HG03432 (cell line): ENCODE data around the gene SLC32A1.
A peak's percentile ranks its signal among the peaks of the same experiment; 100 is the strongest.

ENCODE experiments used
- ATAC-seq: cut with Tn5 transposase; IDR thresholded peaks from one replicate; pipeline ENCODE4 v1.9.1; 2021; ENCODE audit warnings: mild to moderate bottlenecking, moderate library complexity; ENCODE audit not compliant: unreplicated experiment

SLC32A1 gene

DNA sequence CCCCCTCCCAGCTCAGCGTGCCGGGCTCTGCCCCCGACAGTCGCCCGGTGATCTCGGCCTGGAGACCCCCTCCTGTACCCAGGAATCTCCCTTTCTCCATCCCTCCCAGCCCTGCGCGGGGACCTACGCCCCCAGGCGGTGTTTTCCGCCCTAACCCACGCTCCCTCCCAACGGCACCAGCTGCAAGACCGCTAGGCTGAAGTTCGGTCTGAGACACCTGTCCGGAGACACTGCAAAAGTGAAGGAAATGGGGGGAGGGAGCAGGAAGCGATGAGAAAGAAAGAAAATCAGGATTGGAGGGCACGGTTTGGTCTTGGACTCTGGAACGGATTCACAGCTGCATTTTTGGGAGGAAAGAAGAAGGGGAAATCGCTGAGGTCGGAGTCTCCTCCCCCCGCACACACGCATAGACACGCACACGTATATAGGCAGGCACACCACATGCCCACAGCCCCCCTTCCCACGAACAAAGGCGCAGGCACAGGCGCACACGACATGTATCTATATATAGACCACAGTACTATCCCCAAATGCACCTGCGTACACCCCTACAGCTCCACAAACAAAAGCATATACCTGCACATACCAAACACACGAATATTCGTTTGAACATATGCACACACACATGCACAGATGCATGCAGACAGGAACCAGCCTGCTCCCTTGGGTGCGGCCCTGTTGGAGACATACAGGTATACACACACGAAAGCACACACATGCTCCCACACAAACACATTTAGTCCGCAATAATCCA lies 1.0 kb downstream of the SLC32A1 start:
- ATAC-seq, result no peak

DNA sequence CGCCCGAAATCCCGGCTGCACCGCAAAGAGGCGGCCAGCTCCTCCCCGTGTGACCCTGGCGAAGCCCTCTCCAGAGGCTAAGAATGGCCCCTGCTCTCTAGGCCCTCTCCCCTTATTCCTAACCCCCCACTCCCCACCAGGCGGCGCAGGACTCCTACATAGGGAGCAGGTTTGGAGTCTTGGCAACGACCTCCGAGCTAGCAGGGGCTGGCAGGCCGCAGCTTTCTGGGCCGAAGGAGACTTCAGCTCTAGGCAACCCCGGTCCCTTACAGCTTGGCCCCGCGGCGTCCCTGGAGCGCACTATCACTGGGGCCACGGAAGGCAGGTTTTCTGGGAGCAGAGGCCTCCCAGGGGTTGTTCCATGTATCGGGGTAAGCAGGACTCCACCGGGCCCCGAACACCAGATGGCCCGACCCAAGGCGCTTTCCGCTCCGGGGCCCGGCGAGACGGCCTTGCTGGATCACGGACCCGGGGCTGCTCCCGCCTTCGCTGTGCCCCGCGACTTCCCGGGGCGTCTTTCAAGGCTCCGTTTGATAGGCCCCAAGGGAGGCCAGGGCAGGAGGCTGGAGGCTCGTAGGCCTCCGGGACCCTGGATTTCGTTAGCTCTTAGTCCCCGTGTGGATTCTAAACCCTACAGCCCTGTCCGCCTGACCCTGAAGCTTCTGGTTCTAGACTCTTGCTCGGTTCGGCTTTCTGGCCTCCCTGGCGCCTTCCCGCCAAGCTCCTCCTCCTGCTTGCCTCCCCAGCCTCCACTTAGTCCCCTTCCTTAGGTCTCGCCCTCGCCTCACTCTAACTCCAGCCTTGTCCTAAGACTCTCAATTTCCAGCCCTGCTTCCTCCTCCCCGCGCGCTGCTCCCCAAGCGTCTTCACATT lies 1.9 kb downstream of the SLC32A1 start:
- ATAC-seq, result no peak

DNA sequence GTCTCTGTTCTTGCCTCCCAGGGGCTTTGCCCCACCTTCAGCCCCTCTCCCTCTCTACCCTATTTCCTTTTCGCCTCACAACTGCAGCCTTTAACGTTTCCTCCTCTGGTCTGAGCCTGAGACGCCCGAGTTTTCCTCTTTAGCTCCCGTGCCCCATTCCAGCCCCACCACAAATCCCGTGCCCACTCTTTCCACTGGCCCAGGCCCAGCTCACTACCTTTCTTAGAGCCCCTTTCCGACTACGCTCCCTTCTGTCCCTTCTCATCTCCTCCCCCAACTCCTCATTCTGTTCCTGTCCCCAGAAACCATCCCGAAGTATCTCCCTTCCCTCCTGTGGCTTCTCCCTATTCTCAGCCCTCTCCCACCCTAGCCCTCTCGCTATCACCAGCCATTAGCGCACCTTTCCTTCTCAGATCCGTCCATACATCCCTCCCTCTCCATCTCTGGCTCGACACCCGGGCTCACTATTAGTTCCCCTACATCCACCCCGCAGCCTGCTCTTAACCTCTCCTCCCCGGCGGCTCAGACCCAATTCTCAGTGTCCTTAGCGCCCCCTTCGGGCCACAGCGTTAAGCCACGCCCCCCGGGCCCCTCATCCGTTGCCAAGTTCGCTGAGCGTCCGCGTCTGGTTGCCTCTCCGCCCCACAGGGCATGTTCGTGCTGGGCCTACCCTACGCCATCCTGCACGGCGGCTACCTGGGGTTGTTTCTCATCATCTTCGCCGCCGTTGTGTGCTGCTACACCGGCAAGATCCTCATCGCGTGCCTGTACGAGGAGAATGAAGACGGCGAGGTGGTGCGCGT lies 2.7 kb downstream of the SLC32A1 start:
- no peak for ATAC-seq

DNA sequence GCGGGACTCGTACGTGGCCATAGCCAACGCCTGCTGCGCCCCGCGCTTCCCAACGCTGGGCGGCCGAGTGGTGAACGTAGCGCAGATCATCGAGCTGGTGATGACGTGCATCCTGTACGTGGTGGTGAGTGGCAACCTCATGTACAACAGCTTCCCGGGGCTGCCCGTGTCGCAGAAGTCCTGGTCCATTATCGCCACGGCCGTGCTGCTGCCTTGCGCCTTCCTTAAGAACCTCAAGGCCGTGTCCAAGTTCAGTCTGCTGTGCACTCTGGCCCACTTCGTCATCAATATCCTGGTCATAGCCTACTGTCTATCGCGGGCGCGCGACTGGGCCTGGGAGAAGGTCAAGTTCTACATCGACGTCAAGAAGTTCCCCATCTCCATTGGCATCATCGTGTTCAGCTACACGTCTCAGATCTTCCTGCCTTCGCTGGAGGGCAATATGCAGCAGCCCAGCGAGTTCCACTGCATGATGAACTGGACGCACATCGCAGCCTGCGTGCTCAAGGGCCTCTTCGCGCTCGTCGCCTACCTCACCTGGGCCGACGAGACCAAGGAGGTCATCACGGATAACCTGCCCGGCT lies 3.4 kb downstream of the SLC32A1 start:
- no peak for ATAC-seq

DNA sequence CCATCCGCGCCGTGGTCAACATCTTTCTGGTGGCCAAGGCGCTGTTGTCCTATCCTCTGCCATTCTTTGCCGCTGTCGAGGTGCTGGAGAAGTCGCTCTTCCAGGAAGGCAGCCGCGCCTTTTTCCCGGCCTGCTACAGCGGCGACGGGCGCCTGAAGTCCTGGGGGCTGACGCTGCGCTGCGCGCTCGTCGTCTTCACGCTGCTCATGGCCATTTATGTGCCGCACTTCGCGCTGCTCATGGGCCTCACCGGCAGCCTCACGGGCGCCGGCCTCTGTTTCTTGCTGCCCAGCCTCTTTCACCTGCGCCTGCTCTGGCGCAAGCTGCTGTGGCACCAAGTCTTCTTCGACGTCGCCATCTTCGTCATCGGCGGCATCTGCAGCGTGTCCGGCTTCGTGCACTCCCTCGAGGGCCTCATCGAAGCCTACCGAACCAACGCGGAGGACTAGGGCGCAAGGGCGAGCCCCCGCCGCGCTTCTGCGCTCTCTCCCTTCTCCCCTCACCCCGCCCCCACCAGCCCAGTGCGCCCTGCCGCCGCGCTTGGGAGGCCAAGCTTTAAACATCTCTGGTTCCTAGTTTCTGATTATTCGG lies 4.0 kb downstream of the SLC32A1 start:
- no peak for ATAC-seq

DNA sequence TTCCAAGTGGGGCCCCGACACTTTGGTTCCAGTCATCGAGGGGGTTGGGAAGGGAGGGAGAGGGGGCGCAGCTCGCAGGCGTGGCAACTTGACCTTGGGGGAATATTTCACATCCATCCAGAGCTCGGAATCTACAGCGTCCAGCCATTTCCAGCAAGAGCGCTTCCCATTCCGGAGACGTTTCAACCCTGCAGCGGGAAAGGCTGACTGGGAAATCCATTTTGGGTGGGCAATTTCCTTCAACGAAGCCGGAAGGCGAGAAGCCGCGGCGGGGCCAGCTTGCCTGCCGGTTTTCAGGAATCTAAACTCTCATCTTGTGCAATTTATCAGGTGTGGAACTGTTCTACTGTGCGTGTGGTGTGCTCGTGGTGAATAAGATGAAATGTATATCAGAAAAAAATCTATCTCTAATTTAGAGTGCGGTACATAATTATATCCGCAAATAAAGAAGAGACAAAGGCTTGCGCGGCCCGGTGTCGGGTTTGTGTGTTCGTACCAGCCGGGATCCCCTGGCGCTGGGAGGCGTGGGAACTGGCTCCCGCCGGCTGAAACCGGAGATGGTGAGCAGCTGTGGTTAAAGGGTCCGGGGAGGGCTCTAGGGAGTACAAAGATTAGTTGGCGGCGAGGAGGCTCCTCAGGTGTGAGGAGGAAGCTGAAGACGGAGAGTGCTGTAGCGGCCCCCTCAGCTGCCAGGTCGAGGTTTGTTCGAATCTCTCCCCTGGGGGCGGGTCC lies 4.8 kb downstream of the SLC32A1 start:
- ATAC-seq, result no peak

DNA sequence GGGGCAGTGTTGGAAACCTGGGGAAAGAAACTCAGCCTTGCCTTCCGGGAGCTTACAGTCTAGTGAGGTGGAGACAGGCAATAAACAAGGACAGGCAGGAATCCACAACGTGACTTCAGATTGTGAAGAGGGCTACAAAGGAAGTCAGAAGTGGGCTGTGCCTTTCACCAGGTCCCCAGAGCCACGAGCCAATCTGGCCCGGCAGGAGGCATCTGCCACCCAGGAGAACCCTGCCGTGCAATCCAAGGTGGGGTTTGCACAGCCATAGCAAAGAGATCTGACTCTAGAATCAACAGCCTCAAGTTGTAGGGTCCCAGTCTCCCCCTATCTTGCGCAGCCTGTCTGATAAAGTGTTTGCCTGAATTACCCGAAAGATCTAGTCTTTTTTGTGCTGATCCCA lies 5.5 kb downstream of the SLC32A1 start:
- no peak for ATAC-seq

DNA sequence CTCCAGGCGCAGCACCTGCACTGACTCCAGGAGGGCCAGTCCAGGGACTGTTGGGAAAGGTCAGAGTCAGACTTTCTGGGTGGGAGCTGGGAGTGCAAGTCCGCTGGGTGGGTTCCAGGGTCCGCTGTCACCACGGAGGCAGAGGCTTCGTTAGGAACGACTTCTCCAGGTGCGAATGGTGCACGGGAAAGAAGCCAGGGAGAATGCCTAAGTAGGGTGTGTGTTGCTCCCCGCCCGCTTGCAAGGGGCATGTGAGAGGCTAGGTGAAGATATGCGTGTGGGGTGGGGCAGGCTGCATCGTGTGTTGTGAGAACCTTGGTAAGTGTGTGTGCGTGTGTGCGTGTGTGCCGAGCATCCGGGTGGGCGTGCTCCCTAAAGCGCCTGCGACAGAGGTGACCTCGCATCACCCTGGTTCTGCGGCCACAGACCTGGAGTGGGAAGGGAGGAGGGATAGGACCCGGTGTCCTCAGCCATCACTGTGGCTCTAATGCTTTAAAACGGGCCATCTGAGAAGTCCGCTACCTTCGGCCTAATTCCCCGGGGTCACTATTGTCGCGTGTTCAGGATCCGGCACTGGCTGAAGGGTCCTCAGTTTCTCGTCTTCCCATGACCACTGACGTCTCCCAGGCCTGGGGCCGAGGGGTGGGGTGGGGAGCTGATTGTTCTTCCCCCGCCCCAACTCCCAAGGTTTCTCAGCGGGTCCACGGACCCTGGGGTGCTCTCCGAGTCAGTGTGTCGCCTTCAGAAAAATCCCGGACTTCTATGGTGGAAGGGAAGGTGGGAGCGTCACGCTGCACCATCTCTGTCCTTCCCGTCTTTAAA lies 6.1 kb downstream of the SLC32A1 start:
- no peak for ATAC-seq

DNA sequence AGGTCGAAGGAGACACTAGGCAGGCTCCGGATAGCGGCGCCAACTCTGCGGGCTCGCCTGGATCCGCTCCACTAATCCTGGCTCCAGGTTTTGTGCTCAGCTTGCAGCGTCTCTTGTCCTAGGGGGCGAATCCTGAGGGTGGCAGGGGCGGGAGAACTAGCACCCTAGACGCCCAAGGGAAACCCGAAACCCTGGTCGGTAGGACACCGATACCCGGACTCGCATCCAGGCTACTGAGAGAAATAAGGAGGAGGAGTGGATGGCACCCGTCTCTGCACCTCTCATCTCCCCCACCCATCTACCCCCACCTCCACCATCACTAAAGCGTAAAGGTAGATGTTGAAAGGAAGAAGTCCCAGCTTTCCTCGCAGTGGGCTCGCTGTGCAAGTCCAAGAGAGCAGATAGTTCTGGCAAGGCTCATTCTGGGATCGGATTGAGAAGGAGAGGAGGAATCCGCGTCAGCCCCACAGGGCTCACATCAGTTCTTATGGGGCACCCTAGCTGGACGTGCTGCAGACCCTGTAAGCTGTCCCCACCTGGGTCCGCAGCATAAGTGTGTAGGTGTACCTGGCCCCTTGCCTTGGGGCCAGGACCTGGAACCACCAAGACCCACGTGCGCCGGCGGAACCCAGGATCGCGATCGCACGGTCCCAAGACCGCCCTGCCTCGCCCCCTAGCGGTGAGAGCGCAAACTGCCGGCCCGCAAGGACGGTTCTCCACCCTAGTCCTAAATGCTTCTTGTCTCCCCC lies 6.9 kb downstream of the SLC32A1 start:
- ATAC-seq, result peak; percentile 71

DNA sequence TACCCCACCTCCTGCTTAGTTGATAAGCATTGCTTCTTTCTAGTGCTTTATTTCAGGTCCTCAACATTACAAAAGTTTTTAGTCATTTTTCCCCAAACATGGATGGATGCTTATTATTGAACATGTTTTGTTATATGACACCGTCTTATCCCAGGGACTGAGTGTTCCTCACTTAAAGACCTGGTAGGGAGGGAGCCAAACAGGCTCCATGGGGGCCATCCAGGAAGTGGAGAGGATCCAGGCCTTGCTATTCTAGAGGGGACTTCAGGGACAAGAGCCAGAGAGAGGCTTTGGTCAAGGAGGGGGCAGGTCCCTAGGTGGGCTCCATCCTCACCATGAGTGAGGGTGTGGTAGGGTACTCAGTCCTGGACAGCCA lies 7.4 kb downstream of the SLC32A1 start:
- ATAC-seq, result no peak

DNA sequence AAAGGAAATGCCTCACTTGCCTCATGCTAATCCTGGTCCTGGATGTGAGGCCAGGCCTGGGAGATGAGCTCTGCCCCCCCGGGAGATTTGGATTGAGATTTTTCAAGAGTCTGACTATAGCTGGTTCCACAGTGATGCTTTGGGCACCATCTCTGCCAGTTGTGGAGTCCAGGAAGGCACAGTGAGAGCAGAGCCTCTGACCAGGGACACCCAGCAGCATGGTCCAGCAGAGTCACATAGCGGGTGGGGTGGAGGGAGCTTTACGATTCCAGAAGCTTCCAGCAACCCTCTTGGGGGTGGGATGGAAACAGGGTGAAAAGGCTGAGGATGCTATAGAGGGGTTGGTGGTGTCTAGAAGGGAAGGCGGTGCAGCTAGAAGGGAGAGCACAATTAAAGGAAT lies 8.7 kb downstream of the SLC32A1 start:
- ATAC-seq, result no peak

DNA sequence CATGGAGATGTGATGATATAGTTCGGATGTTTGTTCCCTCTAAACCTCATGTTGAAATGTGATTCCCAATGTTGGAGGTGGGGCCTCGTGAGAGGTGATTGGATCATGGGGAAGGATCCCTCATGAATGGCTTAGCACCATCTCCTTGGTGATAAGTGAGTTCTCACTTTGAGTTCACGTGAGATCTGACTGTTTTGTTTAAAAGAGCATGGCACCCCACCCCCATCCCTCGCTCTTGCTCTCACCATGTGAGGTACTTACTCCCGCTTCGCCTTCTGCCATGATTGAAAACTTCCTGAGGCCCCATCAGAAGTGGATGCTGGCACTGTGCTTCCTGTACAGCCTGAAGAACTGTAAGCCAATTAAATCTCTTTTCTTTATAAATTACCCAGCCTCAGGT lies 10.9 kb downstream of the SLC32A1 start:
- ATAC-seq, result no peak

DNA sequence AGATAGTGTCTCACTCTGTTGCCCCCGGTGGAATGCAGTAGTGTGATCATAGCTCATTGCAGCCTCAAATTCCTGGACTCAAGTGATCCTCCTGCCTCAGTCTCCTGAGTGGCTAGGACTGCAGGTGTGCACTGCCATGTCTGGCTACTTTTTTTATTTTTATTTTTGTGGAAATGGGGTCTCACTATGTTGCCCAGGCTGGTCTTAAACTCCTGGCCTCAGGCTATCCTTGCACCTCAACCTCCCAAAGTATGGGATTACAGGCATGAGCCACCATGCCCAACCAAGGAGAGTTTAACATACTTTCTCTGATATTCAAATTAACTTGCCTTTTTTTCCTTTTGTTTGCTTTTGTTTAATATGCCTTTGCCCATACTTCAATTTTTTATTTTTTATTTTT lies 13.6 kb downstream of the SLC32A1 start:
- no peak for ATAC-seq

DNA sequence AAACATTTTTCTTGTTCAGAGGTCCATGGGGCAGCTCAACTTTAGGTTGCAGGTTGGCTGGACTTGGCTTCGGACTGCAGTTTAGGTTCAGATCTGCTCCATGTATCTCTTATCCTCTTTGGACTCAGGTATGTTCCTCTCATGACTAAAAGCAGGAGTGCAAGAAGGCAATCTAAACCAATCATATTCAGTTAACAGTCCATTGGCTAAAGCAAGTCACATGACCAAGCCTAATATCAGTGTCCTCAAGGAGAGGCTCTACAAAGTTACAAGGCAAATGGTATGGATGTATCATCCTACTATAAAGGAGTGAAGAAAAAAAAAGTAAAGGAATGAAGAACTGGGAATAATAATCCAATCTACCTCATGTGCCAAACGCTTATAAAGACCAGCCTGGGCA lies 21.5 kb downstream of the SLC32A1 start:
- ATAC-seq, result no peak

DNA sequence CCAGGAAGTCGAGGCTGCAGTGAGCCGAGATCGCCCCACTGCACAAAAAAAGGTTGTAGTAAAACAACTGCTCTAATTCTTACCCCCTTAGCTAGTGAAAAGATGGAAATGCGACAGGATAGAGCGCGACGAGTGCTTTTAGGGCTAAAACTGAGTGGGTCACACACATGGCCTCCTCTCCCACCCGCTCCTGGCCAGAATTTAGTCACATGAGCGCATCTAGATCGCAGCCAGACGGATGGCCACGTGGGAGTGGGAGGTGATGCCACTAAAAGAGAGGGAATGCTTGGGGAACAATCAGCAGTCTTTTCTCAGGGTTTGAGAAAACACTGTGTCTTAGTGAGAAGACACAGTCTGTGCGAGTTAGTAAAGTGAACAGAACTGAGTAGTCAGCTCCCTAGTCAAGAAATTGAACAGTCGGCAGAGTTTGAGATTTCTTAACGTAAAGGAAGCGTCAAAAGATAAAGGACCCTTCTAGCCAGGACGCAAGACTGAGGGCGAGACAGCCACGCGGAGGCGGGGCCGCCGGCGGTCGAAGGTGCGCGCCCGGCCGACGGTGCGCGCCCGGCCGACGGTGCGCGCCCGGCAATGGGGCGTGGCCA lies 23.3 kb downstream of the SLC32A1 start:
- no peak for ATAC-seq

DNA sequence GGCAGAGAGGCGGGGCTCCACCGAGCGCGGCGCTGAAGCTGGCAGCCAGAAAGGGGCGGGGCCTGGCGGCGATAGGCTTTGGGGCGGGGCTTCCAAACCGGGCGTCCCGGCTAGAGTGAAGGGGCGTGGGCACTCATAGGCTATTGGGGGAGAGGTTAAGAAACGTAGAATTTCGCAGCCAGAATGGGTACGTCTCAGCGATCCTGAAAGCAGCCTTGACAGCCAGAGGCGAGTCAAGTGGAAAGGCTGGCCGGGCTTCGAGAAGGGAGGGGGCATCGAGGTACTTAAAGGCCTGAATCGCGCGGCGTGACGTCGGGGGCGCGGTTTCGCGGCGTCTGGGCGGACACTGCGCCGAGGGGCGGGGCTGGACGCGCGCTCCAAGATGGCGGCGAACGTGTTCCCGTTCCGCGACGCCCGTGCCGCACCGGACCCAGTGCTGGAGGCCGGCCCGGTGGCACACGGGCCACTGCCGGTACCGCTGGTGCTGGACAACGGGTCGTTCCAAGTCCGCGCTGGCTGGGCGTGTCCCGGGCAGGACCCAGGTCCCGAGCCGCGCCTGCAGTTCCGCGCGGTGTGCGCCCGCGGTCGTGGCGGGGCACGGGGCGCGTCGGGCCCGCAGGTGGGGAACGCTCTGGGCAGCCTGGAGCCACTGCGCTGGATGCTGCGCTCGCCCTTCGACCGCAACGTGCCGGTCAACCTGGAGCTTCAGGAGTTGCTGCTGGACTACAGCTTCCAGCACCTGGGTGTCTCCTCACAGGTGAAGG lies 24.0 kb downstream of the SLC32A1 start, which contains the start of gene ACTR5:
Gene ACTR5 (plus strand): TSS at position 364 of the 764 bp plus-strand sequence. CDS start 19 bp downstream, at position 383.
- ATAC-seq, result peak; percentile 89

DNA sequence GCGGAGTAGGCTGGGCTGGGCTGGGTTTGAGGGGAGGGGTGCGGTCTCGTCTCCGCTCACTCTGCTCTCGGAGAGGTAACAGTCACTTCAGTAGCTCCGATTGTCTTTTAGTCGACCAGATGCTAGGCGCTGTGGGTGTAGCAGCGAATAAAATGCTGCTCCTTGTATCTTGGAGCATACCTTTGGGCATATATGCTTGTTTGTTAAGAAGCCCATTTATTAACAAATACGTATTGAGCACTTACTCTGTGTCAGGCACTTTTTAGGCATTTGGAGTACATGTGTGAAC lies 24.5 kb downstream of the SLC32A1 start:
- ATAC-seq, result peak; percentile 28
